MCF 10A (cell line): ENCODE measurements around the gene BANP. TPM values are rescaled to one million over a fixed set of nuclear protein-coding genes. Genes with fewer than 3 reads are reported as not detected.
"Not testable (repeated sequence)": the region's sequence is repeated elsewhere in the genome, so short reads cannot be mapped to it uniquely, and the experiment has no call there.

Source experiments
- BruUV-seq: library from RNA; stranded (reverse); fragments of 400-500 nt; replicated peaks from 2 replicates; lab custom pipeline; 2021; lab: Mats Ljungman, UMichigan
- CTCF ChIA-PET: fragments of 300-600 bp; sonication (Branson Sonifier 250); formaldehyde crosslinking; extraction: SDS; loops from one replicate; lab custom pipeline; 2021; ENCODE audit warnings: antibody characterized with exemption, inconsistent platforms; lab: Yijun Ruan, JAX
- POLR2A ChIA-PET: fragments of 300-600, 350-650 bp; sonication (Branson Sonifier 250); formaldehyde crosslinking; extraction: SDS; loops from one replicate; lab custom pipeline; 2020; ENCODE audit warnings: antibody characterized with exemption, inconsistent platforms; lab: Yijun Ruan, JAX
- DNase-seq: peaks from one replicate; pipeline ENCODE4 v3.0.0-alpha.2; 2018; ENCODE audit not compliant: unreplicated experiment
- H3K27ac Mint-ChIP-seq: one replicate; pipeline ENCODE4 v1.8.0; 2022; ENCODE audit warnings: mild to moderate bottlenecking, low read depth, mixed read lengths; ENCODE audit not compliant: unreplicated experiment
- H3K27me3 Mint-ChIP-seq: one replicate; pipeline ENCODE4 v1.8.0; 2022; ENCODE audit warnings: mixed read lengths; ENCODE audit not compliant: insufficient read depth, unreplicated experiment
- H3K36me3 Mint-ChIP-seq: one replicate; pipeline ENCODE4 v1.8.0; 2022; ENCODE audit warnings: mild to moderate bottlenecking, moderate library complexity, mixed read lengths; ENCODE audit not compliant: insufficient read depth, unreplicated experiment
- H3K4me1 Mint-ChIP-seq: one replicate; pipeline ENCODE4 v1.8.0; 2022; ENCODE audit warnings: mixed read lengths; ENCODE audit not compliant: insufficient read depth, unreplicated experiment
- H3K4me3 Mint-ChIP-seq: one replicate; pipeline ENCODE4 v1.8.0; 2022; ENCODE audit warnings: mild to moderate bottlenecking, moderate library complexity, mixed read lengths; ENCODE audit not compliant: unreplicated experiment
- H3K9me3 Mint-ChIP-seq: one replicate; pipeline ENCODE4 v1.8.0; 2022; ENCODE audit warnings: mixed read lengths; ENCODE audit not compliant: unreplicated experiment
- intact Hi-C: fragments of 100-400 bp; cut with micrococcal nuclease; formaldehyde crosslinking; loops from 2 replicates; pipeline ENCODE4 v1.14.1; 2022
- total RNA-seq: library from RNA; stranded (reverse); gene quantifications from 2 replicates; pipeline ENCODE4 v1.2.3, GENCODE V29; 2022
- TF ChIP-seq, protein P1 (sequence below): fragments of 200-600 bp; IDR thresholded peaks from one replicate; pipeline ENCODE4 v1.8.0; 2022; ENCODE audit warnings: antibody characterized with exemption, mild to moderate bottlenecking; ENCODE audit not compliant: unreplicated experiment

BANP gene
- total RNA-seq, 1 experiment from 2014 or later: 38.2 TPM

DNA sequence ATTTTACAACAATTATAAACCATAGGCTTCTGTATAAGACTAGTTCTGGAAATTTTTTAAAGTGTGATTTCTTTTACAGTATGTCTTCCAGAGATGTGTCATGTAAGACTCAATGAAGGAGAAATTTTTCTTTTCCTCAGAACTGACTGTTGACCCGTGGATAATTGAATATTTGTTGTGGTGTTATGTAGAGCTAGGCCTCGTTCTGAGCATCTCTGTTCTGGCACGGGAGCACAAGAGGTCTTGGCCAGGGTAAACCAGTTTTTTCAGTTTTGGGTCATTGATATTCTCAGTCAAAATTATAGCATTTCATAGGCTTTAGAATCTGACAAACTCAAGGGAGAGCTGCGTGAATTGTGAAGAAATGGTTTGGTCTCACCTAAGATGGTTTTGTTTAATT is 39.0 kb downstream of the BANP start:
- H3K27me3 Mint-ChIP-seq, BruUV-seq, intact Hi-C loops, H3K4me3 Mint-ChIP-seq, H3K9me3 Mint-ChIP-seq, DNase-seq, H3K4me1 Mint-ChIP-seq, POLR2A ChIA-PET, H3K27ac Mint-ChIP-seq, CTCF ChIA-PET: not testable (repeated sequence)
- H3K36me3 Mint-ChIP-seq: peaks cover 31% of the 10 kb centered on the region

DNA sequence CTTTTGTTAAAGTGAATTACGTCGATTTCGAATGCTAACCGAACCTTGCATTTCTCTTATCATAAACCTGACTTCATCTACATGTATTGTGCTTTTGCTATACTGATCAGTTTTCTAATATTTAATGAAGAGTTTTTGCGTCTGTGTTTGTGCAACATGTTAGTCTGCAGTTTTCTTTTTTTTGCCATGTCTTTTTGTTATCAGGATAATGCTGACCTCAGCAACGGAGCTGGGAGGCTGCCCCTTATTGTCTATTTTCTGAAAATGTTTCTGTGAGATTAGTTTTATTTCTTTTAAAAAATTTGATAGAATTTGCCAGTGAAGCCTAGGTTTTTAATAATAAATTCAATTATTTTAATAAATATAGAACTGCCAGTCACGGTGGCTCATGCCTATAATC is 40.9 kb downstream of the BANP start:
- H3K27ac Mint-ChIP-seq, intact Hi-C loops, CTCF ChIA-PET, H3K4me1 Mint-ChIP-seq, H3K9me3 Mint-ChIP-seq, POLR2A ChIA-PET, H3K27me3 Mint-ChIP-seq, BruUV-seq, DNase-seq, H3K4me3 Mint-ChIP-seq: not testable (repeated sequence)
- peaks cover 22% of the 10 kb centered on the region for H3K36me3 Mint-ChIP-seq

DNA sequence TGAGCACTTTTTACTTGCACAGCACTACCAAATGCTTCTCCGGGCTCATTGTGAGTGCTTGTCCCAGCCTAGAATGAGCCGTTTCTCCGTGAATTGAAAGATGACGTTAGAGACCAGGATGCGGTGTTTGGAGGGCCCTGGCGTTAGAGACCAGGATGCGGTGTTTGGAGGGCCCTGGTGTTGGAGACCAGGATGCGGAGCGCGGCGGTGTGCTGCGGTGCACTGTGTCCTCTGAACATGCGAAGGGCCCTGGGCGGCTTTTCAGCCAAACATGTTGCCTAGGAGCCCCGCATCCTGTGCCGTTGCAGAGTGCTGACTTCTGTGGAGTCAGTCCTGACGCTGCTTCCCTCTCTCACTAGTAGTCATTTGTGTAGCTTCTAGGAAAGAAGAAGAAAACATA is 42.7 kb downstream of the BANP start:
- ChIA-PET POLR2A (interaction anchor here (0.6 kb wide), 1 partner anchor 666 kb away, joined by 3 read pairs; no protein-coding TSS in a partner anchor), CTCF (interaction anchor here (0.6 kb wide), 1 partner anchor 77 kb away, joined by 4 read pairs; no protein-coding TSS in a partner anchor)
- BruUV-seq: no TSS peak
- no peaks in the 10 kb centered on the region for H3K4me1 Mint-ChIP-seq
- no peak overlapping the region for H3K4me3 Mint-ChIP-seq
- H3K9me3 Mint-ChIP-seq: no peaks in the 10 kb centered on the region
- H3K27ac Mint-ChIP-seq: no peak overlapping the region
- H3K36me3 Mint-ChIP-seq: peaks cover 27% of the 10 kb centered on the region
- no peaks in the 10 kb centered on the region for H3K27me3 Mint-ChIP-seq
- intact Hi-C loops: no loop called here
- TF ChIP-seq, protein P1, sequence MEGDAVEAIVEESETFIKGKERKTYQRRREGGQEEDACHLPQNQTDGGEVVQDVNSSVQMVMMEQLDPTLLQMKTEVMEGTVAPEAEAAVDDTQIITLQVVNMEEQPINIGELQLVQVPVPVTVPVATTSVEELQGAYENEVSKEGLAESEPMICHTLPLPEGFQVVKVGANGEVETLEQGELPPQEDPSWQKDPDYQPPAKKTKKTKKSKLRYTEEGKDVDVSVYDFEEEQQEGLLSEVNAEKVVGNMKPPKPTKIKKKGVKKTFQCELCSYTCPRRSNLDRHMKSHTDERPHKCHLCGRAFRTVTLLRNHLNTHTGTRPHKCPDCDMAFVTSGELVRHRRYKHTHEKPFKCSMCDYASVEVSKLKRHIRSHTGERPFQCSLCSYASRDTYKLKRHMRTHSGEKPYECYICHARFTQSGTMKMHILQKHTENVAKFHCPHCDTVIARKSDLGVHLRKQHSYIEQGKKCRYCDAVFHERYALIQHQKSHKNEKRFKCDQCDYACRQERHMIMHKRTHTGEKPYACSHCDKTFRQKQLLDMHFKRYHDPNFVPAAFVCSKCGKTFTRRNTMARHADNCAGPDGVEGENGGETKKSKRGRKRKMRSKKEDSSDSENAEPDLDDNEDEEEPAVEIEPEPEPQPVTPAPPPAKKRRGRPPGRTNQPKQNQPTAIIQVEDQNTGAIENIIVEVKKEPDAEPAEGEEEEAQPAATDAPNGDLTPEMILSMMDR: no peak
- DNase-seq: no peak

DNA sequence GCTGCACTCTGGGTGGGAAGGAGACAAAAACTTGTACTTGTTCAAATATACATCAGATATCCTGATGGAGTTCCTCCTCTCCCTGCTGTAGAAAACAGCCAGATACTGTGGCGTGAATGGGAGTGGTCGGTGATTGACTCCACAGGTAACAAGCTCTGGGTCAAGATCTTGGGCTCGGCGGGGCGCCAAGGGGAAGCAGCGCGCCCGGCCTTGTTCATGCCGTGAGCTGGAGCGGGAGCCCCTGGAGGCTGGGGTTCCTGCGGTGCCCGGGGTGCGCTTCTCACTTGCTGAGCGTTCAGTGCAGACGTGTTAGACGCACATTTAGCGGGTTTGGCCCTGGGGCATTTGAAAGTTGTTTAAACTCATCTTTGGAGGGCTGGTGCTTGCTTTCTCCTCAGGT is 44.4 kb downstream of the BANP start:
- no peak overlapping the region for H3K4me3 Mint-ChIP-seq
- no peaks in the 10 kb centered on the region for H3K9me3 Mint-ChIP-seq
- DNase-seq: no peak
- TF ChIP-seq, protein P1: no peak
- peaks cover 19% of the 10 kb centered on the region for H3K36me3 Mint-ChIP-seq
- ChIA-PET CTCF (interaction anchor here (0.7 kb wide), 1 partner anchor 1169 kb away, joined by 3 read pairs; no protein-coding TSS in a partner anchor), POLR2A (no interaction called here)
- BruUV-seq: no TSS peak
- no peaks in the 10 kb centered on the region for H3K4me1 Mint-ChIP-seq
- intact Hi-C loops: no loop called here
- H3K27me3 Mint-ChIP-seq: no peaks in the 10 kb centered on the region
- no peak overlapping the region for H3K27ac Mint-ChIP-seq

DNA sequence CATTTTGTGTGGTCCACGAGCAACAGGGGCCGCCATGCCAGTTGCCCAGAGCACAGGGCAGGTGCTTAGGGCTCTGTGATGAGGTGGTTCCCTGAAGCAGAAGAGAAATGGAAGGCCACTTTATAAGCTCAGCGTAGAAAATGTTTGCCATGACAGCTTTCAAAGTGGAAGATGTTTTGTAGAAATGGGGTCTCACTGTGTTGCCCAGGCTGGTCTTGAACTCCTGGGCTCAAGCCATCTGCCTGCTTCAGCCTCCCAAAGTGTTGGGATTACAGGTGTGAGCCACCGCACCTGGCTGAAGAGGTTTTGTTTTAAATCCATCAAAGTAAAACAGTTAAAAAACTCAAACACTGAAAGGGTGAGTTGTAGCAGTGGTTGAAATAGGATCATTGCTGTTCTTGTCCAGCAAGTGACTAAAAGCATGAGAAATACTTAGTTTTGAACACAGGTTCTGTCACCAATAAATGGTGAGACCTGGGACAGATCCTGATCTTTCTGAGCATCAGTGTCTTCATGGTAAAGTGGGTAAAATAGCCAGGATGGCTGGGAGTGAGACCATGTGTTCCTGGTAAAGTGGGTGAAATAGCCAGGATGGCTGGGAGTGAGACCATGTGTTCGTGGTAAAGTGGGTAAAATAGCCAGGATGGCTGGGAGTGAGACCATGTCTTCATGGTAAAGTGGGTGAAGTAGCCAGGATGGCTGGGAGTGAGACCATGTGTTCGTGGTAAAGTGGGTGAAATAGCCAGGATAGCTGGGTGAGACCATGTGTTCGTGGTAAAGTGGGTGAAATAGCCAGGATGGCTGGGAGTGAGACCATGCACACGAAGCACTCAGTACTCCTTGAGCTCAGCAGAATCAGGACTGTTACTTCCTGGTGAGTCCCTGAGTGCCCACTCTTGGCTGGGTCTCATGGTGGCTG is 46.0 kb downstream of the BANP start:
- intact Hi-C loops: no loop called here
- peaks cover 14% of the 10 kb centered on the region for H3K36me3 Mint-ChIP-seq
- H3K27me3 Mint-ChIP-seq: no peaks in the 10 kb centered on the region
- ChIA-PET CTCF (interaction anchor here (0.7 to 0.8 kb wide), 2 partner anchors 26 to 67 kb away, joined by 3 read pairs; no protein-coding TSS in a partner anchor), POLR2A (no interaction called here)
- BruUV-seq: no TSS peak
- H3K4me3 Mint-ChIP-seq: no peak overlapping the region
- TF ChIP-seq, protein P1: no peak
- no peaks in the 10 kb centered on the region for H3K4me1 Mint-ChIP-seq
- H3K27ac Mint-ChIP-seq: no peak overlapping the region
- no peaks in the 10 kb centered on the region for H3K9me3 Mint-ChIP-seq
- DNase-seq: no peak

DNA sequence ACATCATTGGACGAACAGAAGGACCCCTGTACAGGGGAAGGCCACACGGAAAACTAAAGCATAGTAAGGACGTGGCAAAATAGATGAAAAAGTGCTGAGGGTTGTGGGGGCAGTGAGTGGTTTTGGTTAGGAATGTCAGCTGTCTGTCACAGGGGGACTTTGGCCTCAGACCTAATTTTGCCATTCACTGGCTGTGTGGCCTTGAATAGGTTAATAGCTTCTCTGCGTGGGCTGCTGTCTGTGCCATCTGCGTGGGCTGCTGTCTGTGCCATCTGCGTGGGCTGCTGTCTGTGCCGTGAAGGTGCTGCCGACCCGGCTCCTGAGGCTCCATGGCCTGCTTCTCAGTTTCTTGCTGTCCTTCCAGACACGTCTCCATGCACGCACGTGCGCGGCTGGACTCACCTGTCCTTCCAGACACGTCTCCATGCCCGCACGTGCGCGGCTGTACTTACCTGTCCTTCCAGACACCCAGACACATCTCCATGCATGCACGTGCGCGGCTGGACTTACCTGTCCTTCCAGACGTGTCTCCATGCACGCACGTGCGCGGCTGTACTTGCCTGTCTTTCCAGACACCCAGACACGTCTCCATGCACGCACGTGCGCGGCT is 47.1 kb downstream of the BANP start:
- H3K9me3 Mint-ChIP-seq, BruUV-seq, H3K27me3 Mint-ChIP-seq, H3K4me3 Mint-ChIP-seq, POLR2A ChIA-PET, H3K27ac Mint-ChIP-seq, intact Hi-C loops, DNase-seq, H3K4me1 Mint-ChIP-seq: not testable (repeated sequence)
- CTCF ChIA-PET: interaction anchor here (0.7 kb wide), 1 partner anchor 68 kb away, joined by 3 read pairs; no protein-coding TSS in a partner anchor
- H3K36me3 Mint-ChIP-seq: peaks cover 18% of the 10 kb centered on the region
